ENCODE measurements around the gene PPT2.

The PPT2 gene
- total RNA-seq = 0.19 to 0.97 (median 0.52) reads per million in 18 experiments

- peak; percentile 29 to 34 for DNase-seq
Observed at GRCh38 chr6:32153564-32154513, at the start of gene PPT2. PPT2 (plus strand) TSS chr6:32154141; CDS start chr6:32154595, 454 bp downstream.

DNA sequence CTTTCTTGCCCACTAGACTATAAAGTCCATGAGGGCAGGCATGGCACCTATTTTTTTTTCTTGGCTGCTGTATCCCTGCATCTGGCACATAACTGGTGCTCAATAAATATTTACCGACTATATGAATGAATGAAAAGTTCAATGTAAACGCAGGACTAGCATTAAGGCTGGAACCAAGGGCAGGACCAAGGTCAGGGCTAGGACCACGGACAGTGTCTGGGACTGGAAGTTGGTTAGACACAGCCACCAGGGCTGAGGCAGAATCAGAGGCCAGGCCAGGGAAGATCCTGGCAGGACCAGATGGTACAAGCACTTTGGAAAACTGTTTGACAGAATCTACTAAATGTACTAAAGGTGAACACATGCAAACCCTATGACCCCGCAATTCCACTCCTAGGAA is 48.5 kb upstream of the PPT2 start:
- peak in 1 of 2 donors; percentile 45 for DNase-seq

DNA sequence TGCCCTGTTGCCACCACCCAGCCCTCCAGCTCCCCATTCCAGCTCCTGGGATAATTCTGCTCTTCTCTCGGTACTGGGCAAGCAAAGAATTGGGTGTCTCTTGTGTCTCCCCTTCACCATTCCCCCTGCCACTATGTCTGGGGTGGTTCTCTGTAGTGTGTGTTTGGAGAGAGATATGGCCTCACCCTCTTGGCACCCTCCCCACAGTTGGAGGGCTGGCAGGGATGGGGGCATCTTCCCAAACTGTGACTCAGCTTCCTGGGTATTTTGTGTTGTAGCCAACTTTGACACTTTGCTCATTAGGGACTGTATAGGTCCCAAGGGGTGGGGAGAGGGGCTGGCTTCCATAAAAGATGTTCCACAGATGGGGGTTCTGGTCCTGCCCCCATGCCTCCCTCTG is 46.5 kb upstream of the PPT2 start:
- DNase-seq = no peak

DNA sequence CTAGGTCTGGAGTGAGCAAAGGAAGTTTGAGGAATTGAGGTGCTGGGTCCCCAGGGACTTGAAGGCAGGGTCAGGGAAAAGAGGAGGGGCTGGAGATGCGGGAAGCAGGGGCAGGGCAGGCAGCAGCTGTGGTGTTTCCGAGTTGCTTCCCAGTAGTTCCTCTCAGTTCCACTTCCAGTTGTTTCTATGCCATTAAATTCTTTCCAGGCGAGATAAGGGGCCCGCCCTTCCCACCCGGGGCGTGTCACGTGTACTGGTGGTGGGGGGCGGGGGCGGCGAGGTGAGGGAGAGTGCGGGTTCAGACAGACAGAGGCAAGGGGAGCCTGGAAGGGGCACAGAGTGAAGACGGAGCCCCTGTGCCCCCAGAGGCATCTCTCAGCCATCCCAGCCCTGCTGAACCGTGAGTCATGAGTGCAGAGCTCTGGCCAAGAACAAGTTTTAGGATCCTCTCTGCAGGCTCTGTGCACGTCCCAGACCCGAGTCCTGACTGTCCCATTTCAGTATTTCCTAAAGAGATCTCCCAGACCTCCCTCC is 45.8 kb upstream of the PPT2 start:
- DNase-seq = no peak

- DNase-seq = no peak
Observed at GRCh38 chr6:32108727-32109113, 45.2 kb upstream of the PPT2 start.

DNA sequence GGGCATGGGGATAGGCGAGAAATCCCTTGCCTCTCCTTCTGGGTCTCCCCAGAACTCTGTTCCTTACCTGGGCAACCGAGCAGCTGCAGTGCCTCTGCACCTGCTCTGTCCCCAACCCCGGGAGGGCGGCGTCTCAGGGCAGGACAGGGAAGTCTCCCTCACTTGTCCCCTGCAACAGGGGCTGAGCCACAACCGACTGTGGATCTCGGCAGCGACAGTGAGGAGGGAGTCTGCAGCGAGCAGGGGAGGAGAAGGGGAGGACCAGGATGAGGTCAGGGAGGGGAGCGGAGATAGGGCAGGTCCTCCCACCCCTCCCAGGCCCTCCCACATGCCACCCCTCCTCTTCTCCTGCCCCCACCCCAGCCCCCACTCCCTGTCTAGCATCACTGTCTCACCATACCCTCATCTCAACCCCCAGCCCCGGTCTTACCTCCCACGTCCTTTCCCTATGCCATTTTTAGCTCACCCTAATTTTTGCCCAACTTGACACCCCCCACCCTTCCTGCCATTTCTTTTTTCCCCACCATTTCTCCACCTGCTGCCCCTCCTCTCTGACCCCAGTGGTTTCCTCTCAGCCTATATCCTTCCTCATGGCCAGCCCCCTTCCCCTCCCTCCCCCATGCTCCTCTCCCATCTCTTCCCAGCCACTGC is 44.7 kb upstream of the PPT2 start, which contains the start of gene TNXB:
Gene TNXB, minus strand, starts transcription at position 225 of the 651 bp plus-strand sequence. CDS start 11,140 bp downstream, outside the sequence.
- no peak for DNase-seq

GRCh38 chr6:32109765-32110160 is 44.2 kb upstream of the PPT2 start:
- DNase-seq = no peak

DNA sequence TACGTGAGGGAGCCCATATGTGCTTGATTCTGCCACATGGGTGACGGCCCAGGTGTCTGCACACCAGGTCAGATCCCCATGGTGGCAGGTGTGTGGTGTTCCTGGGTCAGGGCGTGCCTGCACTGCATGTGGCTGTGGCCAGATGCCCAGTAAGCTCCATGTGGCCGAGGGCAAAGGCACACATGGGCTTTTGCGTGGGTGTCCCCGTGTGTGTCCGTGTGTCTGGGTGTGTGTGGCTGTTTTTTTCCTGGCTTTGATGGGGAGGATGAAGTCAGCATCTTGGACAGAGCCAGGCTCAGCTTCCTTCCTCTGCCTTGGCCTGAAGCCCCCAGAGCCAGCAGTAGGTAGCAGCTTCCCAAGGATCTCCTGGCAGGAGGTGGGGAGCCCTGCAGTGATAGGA is 43.3 kb upstream of the PPT2 start:
- DNase-seq = no peak

DNA sequence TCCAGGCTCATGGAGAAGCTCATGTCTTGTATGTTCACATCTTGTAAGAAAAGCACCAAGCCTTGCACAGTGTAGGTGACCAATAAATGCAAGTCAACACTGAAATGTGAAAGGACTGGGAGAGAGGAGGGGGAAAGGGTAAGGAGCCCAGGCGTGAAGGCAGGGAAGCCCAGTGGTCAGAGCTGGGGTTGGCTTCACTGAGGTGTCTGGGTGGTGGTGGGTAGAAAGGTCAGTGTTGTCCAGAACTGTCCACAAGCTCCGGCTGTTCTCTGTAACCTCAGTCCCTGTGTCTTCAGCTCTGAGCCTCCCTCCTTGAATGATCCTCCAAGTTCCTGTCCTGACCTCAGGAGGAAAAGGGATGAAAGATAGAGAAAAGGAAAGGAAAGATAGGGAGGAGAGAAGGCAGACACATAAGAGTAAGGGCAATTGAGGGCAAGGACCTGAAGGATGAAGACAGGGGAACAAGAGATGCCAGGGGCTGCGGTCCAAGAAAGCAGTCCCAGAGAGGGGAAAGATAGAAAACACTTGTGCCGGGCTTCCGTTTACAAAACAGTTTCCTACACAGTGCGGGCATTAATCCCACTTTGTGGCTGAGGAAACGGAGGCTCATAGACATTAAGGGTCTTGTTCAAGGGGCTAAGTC is 42.4 kb upstream of the PPT2 start:
- DNase-seq = no peak

DNA sequence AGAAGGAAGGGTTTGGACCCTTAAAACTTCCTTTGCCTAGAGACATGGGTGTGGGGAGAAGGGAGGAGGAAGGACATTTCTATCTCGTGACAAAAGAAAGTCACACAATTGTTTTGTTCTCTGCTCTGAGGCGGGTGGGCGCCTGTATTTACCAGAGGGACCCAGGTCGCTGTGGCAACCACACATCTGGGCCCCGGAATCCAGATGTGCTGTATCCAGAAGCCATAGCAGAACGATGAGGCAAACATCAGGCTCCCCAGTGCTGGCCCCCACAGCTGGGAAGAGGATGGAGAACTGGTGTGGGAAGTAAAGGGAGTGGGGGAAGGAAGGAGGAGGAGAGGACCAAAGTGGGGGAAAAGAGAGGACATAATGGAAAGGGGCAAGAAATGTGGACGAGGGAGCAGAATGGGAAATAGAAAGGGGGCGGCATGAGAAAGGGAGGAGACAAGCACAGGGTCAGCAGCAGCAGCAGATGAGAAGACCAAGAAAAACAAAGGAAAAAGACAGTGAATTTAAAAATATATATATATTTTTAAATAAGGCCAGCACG is 41.4 kb upstream of the PPT2 start:
- DNase-seq = no peak

- DNase-seq = peak; percentile 33 to 70
Observed at GRCh38 chr6:32113386-32114352, 40.3 kb upstream of the PPT2 start.

GRCh38 chr6:32114796-32115195 is 39.1 kb upstream of the PPT2 start:
- no peak for DNase-seq

DNA sequence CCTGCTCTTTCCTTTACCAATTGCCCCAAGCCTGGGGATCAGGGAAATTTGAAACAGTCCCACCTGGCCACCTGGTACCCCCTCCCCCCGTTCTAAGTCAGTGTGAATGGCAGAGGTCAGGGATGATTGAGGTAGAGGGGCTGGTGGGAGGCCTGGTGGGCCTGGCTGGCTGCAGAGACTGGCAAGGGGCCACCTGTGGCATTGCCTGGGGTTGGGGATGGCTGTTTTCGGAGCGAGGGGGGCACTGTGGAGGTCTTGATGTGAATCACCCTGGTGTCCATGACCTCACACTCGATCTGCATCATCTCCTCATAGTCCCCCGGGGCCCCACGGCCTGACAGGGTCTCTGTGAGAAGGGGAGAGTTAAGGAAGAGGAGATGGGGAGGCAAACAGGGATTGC is 38.3 kb upstream of the PPT2 start:
- DNase-seq = no peak

- no peak for DNase-seq
Observed at GRCh38 chr6:32116674-32117073, 37.3 kb upstream of the PPT2 start.

DNA sequence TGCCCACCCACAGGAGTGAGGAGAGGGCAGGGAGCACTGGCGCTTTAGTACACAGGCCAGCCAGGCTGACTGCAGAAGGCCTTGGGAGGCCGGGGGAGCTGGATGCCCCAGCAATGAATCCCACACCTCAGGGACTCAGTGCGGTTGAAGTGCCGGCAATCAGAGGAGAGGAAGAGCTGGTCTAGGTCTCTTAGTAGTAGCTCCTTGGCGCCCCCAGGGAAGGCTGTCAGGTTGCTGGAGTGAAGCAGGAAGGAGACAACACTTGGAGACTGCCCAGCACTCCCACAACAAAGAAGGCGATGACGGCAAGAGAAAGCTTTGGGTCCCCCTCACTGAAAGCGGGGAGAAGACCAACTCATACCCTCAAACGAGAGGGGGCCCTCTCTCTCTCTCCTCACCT is 36.5 kb upstream of the PPT2 start:
- DNase-seq = no peak

- DNase-seq = peak; percentile 77 to 84
Observed at GRCh38 chr6:32118782-32119628, 34.9 kb upstream of the PPT2 start.

DNA sequence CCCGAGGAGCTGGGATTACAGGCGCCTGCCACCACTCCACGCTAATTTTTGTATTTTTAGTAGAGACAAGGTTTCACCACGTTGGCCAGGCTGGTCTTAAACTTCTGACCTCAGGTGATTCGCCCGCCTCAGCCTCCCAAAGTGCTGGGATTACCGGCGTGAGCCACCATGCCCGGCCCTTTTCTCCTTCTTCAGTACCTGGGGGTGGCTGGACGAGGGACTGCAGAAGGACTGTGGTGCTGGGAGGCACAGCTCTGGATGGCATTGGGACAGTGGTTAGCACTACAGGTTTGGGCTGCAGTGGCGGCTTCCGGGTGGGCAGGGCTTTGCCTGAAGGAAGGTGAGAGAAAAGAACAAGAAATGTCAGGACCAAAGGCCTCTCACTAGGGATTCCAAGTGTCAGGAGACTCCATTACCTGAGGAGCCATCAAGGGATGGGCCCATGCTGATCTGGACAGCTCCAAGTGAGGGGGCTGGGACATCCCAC is 33.3 kb upstream of the PPT2 start:
- DNase-seq = no peak

DNA sequence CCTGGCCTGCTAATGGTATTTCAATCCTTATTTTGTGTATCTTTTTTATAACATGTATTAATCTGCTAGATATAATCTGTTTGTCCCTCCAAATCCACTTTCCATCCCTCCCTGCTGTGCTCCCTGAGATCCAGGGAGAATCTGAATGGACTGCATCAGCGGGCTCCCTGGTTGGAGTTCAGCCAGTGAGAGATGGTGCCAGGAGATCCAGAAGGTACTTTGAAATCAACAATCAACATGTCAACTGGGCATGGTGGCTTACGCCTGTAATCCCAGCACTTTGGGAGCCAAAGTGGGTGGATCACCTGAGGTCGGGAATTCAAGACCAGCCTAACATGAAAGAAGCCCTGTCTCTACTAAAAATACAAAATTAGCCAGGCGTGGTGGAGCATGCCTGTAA is 30.3 kb upstream of the PPT2 start:
- no peak for DNase-seq

- DNase-seq = no peak
Observed at GRCh38 chr6:32126880-32127279, 27.1 kb upstream of the PPT2 start.

DNA sequence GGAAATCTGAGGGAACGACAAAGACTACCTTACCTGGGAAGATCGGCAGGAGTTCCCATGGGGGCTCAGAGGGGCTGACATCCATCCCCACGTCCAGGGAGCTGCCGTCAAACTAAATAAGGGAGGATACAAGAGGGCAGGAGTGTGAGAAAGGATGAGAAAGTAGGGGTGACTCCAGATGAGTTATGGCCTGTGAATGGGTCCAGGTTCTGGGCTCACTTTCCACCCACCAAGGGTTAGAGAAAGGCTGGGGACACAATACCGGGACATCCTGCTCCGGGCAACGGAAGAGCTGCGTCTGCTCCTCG is 26.6 kb upstream of the PPT2 start:
- no peak for DNase-seq

Data from inflammatory macrophage (primary cell).